Motor neuron (in vitro differentiated cells): ENCODE results near the gene RANBP9. TPM values are rescaled to one million over a fixed set of nuclear protein-coding genes. Genes with fewer than 3 reads are reported as not detected.

Experiments
- ATAC-seq, 8 experiments: fragments of 200-7000 bp; cut with Tn5 transposase; replicated peaks in 6 of 8; 2 replicates each; pipeline ENCODE4 v1.8.0; 2021; ENCODE audit warnings: mild to moderate bottlenecking in 8 of 8, moderate library complexity in 8 of 8
- H3K27ac ChIP-seq, 2 donors: fragments of 250-450 bp; sonication (Bioruptor Pico); 2 replicates each; pipeline ENCODE4 v1.9.0; 2021; ENCODE audit warnings: antibody characterized with exemption in 2 of 2, mild to moderate bottlenecking in 2 of 2, moderate library complexity in 1 of 2
- H3K4me1 ChIP-seq, 2 donors: fragments of 250-450 bp; sonication (Bioruptor Pico); replicated peaks in 1 of 2; 2 replicates each; pipeline ENCODE4 v1.6.1; 2021; ENCODE audit warnings: antibody characterized with exemption in 2 of 2, mild to moderate bottlenecking in 2 of 2, moderate library complexity in 1 of 2
- H3K4me3 ChIP-seq, 5 donors: fragments of 250-450 bp; sonication (Bioruptor Pico); 2 replicates each; pipeline ENCODE4 v1.9.0; 2021; ENCODE audit warnings: antibody characterized with exemption in 5 of 5, mild to moderate bottlenecking in 5 of 5, moderate library complexity in 4 of 5
- WGBS, 10 experiments: fragments of 450-650 bp; shearing (Covaris generic); methylation state at CpG; one replicate each; pipeline ENCODE4 v1.0.0; 2022; 5-methylcytosine and 5-hydroxymethylcytosine counted together
- in situ Hi-C, 9 experiments: fragments of 400-800 bp; cut with MboI; loops; one replicate each; pipeline ENCODE4 v1.15.0; 2021; ENCODE audit warnings: low sequenced_read_pairs in 9 of 9, low pct_unique_long_range_greater_than_20kb in 2 of 9; ENCODE audit not compliant: unreplicated experiment in 9 of 9
- total RNA-seq, 8 experiments: library from RNA; unstranded; fragments of 300-600 nt; gene quantifications; 2 replicates each; pipeline versions ENCODE4 v1.2.3 to v1.2.4, GENCODE V29; 2022

Gene RANBP9
- total RNA-seq, 8 experiments from 2014 or later, result 23.4 to 47.8 (median 37.9) TPM

DNA sequence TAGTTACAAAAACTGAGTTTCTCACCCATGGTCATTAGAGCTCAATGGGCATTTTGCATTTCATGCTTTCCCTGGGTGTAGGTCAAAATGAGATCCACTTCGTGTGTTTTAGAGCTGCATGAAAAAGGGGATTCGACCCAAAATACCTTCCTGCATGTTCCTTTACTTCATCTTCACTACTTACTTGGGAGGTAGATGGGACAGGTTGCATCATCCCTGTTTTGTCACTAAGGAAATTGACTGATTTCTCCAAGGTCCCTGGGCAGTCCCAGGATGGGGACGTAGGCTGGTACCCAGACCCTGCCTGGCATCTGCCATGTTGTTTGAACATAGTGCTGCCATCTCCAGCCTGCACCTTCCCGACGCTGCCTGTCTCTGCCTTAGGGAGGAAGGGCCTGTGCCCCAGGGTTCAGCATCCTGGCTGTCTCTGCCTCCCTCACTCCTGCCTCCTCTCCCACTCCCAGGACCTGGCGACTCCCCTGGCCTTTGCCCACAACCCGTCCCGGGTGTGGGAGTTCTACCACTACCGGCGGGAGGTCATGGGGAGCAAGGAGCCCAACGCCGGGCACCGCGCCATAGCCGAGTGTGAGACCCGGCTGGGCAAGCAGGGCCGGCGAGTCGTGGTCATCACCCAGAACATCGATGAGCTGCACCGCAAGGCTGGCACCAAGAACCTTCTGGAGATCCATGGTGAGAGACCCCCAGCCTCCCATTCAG is 120.3 kb downstream of the RANBP9 start:
- no peak overlapping the region for H3K27ac ChIP-seq
- no peak overlapping the region for H3K4me3 ChIP-seq
- WGBS, 10 experiments, result 79 to 100% (median 100%) methylated on average over 1 to 3 of the region's 21 CpGs; no CpG with 5 or more reads in 5 of the 10 experiments
- no peaks in the 10 kb centered on the region for H3K4me1 ChIP-seq
- in situ Hi-C loops, result no loop called here
- ATAC-seq, result no peak

DNA sequence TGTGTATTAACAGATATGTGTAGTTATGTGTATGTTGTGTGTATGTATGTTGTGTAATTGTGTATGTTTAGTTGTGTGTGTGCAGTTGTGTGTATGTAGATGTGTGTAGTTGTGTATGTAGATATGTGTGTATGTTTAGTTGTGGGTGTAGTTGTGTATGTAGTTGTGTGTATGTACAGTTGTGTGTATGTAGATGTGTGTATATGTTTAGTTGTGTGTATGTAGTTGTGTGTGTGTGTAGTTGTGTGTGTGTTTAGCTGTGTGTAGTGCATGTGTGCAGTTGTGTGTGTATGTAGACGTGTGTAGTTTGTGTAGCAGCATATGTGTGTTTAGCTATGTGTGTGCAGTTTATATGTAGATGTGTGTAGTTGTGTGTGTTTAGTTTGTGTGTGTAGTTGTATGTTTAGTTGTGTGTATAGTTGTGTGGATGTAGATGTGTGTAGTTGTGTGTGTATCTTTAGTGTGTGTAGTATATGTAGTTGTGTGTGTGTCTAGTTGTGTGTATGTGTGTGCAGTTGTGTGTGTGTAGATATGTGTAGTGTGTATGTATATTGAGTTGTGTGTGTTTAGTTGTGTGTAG is 121.0 kb downstream of the RANBP9 start:
- ATAC-seq, result no peak
- Histone ChIP-seq H3K27ac (no peak overlapping the region), H3K4me3 (no peak overlapping the region), H3K4me1 (no peaks in the 10 kb centered on the region)
- WGBS, 10 experiments, result no CpG with 5 or more reads among the region's 1 CpG
- in situ Hi-C loops, result no loop called here

DNA sequence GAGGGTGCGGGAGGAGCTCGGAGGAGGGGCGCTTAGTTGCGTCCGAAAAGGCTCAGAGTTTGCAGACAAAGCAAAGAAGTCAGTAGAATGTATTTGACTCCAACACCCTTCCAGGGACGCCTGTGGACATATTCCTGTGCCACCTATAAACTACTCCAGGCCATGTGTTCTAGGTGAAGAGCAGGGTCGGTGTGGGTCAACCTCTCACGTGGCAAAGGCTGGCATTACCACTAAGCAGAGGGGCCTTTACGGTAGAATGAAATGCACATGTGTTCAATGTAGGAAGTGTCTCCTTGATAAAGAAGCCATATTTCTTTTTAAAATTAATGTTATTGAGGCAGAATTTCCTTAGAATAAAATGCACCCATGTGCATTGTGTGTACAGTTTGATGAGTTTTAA is 121.8 kb downstream of the RANBP9 start:
- no peak overlapping the region for H3K4me3 ChIP-seq
- H3K4me1 ChIP-seq, result no peaks in the 10 kb centered on the region
- 79 to 100% (median 94%) methylated on average over 1 to 7 of the region's 9 CpGs; no CpG with 5 or more reads in 4 of the 10 experiments for WGBS, 10 experiments
- no peak for ATAC-seq
- no peak overlapping the region for H3K27ac ChIP-seq
- in situ Hi-C loops, result no loop called here

DNA sequence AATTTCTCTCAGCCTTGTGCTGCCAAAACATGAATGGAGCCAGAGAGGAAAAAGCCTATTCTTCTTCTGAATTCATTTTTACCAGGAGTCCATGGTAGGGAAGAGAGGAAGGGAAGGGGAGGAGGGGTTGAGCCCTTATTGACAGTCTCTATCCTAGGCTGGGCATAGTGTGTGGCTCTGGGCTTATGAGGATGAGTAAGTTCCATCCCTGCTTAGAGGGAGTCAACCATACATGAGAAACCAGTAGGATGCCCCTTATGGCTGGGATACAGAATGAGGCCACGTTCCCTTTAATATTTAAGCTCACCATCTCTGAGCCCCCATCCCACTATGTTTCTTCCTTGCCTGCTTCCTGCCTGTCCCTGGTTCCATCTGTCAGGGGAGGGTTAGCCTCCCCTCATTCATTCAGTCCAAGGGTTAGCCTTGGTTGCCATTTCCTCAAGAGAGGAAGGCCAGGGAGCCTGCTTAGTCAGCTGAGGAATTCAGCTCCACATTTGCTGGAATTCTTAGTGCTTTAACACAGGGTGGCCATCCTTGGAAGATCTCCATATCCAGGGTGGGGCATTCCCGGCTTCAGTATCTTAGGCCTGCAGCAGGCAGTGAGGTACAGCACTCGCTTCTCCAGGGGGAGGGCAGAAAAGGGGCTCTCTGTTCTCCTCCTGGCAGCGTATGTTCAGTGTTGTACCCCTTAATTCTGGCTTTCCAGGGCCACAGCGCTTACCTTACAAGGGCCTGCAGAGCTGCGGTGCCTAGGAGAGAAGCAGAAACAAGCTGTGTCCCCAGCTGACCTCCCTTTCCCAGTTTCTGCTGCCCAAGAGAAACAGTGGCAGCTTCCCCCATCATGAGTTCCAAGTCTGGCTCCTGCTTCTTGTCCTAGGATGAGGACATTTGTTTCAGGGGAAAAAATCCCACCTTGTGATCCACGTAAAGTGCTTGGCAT is 124.8 kb downstream of the RANBP9 start:
- Histone ChIP-seq H3K27ac (no peak overlapping the region), H3K4me1 (no peaks in the 10 kb centered on the region), H3K4me3 (no peak overlapping the region)
- WGBS, 10 experiments, result 50 to 100% (median 91%) methylated on average over 1 to 3 of the region's 7 CpGs; no CpG with 5 or more reads in 4 of the 10 experiments
- ATAC-seq, result peak in 2 of 8 experiments; percentile 90 to 99
- in situ Hi-C loops, result no loop called here

DNA sequence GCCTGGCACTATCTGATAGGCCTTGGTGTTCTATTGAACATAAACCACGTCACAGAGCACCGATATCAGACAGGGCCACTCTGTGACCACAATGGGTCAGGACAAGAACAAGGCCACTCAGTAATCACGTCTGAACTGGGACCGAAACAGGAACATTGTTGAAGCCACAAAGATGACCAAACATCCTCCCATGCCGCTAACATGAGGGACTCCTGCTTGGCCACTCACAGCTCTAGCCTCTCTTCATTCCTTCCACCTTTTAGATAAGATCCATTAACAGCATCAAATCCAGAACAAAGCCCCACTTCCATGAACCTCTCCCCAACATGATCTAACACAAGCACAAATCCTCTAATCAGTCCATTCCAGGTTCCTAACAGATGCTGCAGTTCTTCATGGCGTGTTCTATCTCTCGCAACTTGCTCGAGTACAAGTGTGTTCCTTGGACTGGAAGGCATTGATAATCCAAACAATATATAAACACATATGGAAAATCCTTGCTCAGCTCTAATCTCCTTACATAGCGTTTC is 129.9 kb downstream of the RANBP9 start:
- in situ Hi-C loops, result no loop called here
- 80 to 100% (median 93%) methylated on average over 2 to 9 of the region's 9 CpGs for WGBS, 10 experiments
- no peak for ATAC-seq

DNA sequence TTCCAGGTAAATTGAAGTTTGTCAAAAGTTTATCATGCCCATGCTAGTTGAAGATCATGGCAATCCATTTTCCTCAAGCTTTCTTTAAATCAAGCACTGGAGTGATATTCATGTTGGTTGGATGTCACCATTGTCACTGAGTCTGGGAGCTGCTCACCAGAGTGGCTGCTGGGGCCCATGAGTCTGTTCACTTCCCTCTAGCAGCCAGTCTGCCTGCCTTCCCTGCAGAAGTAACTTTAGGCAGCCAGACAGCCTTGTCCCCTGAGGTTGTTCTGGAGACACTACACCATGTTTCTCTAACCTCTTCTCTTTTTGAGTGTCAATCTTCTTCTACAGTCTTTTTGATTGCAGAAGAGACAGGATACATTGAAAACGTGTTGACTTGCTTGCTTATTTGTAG is 131.7 kb downstream of the RANBP9 start:
- H3K27ac ChIP-seq, result no peak overlapping the region
- peaks cover 0 to 3% of the 10 kb centered on the region in 2 donors for H3K4me1 ChIP-seq
- H3K4me3 ChIP-seq, result no peak overlapping the region
- ATAC-seq, result no peak
- in situ Hi-C loops, result loop anchor here in 1 of 9 experiments (10.0 kb wide), 1 partner anchor 235 kb away; no protein-coding TSS in a partner anchor
- 0 to 71% (median 50%) methylated on average over 1 of the region's 1 CpG; no CpG with 5 or more reads in 3 of the 10 experiments for WGBS, 10 experiments

More for the DNA sequence above, 129.9 kb downstream of the RANBP9 start:
- H3K4me3 ChIP-seq, result no peak overlapping the region
- H3K27ac ChIP-seq, result no peak overlapping the region
- H3K4me1 ChIP-seq, result no peaks in the 10 kb centered on the region

DNA sequence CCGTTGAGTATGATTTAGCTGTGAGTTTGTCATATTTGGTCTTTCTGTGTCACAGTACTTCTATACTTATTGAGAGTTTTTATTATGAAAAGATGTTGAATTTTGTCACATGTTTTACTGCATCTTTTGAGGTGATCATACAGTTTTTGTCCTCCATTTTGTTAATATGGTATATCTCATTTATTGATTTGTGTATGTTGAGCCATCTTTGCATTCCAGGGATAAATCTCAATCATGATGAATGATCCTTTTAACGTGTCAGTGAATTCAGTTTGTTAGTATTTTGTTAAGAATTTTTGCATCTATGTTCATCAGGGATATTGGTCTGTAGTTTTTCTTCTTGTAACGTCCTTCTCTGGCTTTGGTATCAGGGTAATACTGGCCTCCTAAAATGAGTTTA is 133.7 kb downstream of the RANBP9 start:
- WGBS, 10 experiments, result 64 to 100% (median 99%) methylated on average over 1 to 3 of the region's 3 CpGs
- in situ Hi-C loops, result loop anchor here in 1 of 9 experiments (10.0 kb wide), 1 partner anchor 233 kb away; no protein-coding TSS in a partner anchor

DNA sequence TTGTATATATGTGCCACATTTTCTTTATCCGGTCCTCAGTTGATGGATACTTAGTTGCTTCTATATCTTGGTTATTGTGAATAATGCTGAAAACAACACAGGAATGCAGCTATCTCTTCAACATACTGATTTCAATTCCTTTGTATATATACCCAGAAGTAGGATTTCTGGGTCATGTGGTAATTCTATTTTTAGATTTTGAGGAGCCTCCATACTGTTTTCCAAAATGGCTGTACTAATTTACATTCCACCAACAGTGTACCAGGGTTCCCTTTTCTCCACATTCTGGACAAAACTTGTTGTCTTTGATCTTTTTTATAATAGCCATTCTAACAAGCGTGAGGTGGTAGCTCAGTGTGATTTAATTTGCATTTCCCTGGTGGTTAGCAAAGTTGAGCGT is 135.6 kb downstream of the RANBP9 start:
- Histone ChIP-seq H3K4me3 (no peak overlapping the region), H3K27ac (no peak overlapping the region), H3K4me1 (peaks cover 5 to 6% of the 10 kb centered on the region in 2 donors)
- ATAC-seq, result no peak
- WGBS, 10 experiments, result 87 to 100% (median 93%) methylated on average over 2 to 3 of the region's 3 CpGs; no CpG with 5 or more reads in 1 of the 10 experiments
- in situ Hi-C loops, result loop anchor here in 1 of 9 experiments (10.0 kb wide), 1 partner anchor 231 kb away; no protein-coding TSS in a partner anchor

More for the DNA sequence above, 133.7 kb downstream of the RANBP9 start:
- no peak overlapping the region for H3K27ac ChIP-seq
- H3K4me1 ChIP-seq, result peaks cover 5 to 6% of the 10 kb centered on the region in 2 donors
- no peak for ATAC-seq
- H3K4me3 ChIP-seq, result no peak overlapping the region

DNA sequence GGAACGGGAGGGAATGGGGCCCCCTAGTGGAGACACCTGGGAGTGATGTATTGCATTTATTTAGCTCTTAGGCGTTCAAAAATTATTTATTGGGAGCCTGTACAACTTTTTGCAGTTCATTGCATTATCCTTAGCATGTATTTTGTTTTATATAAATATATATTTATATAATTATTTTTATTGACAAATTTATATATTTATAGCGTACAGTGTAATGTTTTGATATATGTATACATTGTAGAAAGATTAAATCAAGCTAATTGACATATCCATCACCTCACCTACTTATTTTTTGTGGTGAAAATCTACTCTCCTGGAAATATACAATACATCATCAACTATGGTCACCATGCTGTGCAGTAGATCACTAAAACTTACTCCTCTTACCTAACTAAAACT is 136.3 kb downstream of the RANBP9 start:
- in situ Hi-C loops, result loop anchor here in 1 of 9 experiments (10.0 kb wide), 1 partner anchor 231 kb away; no protein-coding TSS in a partner anchor
- Histone ChIP-seq H3K4me3 (peak overlapping the region; percentile 56 to 78 (median 67)), H3K4me1 (peaks cover 5 to 6% of the 10 kb centered on the region in 2 donors), H3K27ac (peak overlapping the region in 1 of 2 donors; percentile 64)
- 0 to 60% (median 29%) methylated on average over 1 to 3 of the region's 3 CpGs; no CpG with 5 or more reads in 1 of the 10 experiments for WGBS, 10 experiments
- no peak for ATAC-seq

DNA sequence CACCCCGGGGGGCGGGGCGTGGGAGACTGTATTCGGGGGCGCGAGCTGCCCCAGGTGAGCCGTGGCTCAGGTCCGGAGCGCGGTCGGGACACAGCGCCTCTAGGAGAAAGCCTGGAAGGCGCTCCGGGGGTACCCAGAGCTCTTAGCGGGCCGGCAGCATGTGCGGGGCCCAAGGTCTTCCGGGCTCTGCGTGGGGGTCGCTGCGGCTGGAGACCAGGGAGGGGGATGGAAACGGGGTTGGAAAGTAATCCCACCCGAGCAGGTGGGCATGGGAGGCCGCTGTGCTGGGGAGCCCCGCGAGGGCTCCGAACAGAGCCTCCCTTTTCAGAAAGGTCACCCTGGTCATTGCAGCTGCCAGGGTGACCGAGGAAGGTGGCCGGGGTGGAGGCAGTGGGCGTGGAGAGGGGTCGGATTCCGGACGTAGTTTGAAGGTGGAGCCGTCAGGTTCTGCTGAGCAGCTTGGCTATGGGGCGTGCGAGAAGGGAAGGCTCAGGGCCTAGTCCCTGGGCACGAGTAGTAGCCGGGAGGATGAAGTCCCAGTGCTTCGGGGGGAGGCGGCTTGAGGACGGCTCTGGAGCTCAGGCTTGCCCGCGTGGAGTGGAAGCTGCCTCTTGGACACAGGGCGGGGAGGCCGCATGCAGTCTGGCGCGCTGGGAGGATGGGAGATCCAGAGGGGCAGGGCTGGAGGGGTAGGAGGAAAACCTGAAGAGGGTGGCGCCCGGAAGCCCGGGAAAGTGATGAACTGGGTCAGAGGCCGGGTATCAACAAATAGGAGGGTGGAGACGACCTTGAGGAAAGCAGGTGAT is 136.9 kb downstream of the RANBP9 start, which contains the start of gene SIRT5:
TSS of gene SIRT5 (plus strand) at position 31 of the 806 bp plus-strand sequence. CDS start 9,510 bp downstream, outside the sequence.
- peak; percentile 44 to 83 (median 58) for ATAC-seq
- Histone ChIP-seq H3K4me1 (peaks cover 5 to 6% of the 10 kb centered on the region in 2 donors), H3K27ac (peak within 1 kb of the TSS; percentile 64 to 81), H3K4me3 (peak within 1 kb of the TSS; percentile 56 to 78 (median 67))
- in situ Hi-C loops, result loop anchor here in 3 of 9 experiments (10.0 to 25.0 kb wide), 2 partner anchors 230 to 237 kb away; partner anchors contain the start of gene TBC1D7 (in 2 of the 3)
- WGBS, 10 experiments, result 0 to 2% (median 0%) methylated on average over 1 to 14 of the region's 52 CpGs; no CpG with 5 or more reads in 1 of the 10 experiments

DNA sequence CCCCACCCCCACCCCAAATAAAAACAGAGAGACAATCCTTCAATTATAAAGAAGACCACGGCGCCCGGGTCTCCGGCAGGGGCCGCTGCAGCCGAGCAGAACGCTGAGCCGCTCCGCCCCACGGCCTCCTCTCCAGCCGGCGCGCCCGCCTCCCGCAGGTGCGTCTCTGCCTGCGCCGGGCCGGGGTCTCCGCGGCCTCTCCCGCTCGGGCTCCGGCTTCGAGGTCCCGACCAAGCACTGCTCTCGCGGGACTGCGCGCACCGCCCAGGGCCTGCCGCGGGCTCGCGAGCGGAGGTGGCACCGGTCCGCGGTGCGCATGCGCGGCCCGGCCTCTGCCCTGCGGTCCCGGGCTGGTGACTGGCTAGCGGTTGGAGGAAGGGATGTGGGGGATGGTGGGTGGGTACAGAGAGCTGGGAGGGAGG is 137.5 kb downstream of the RANBP9 start:
- H3K4me1 ChIP-seq, result peaks cover 5 to 6% of the 10 kb centered on the region in 2 donors
- ATAC-seq, result peak; percentile 73 to 96 (median 90)
- no CpG with 5 or more reads among the region's 46 CpGs for WGBS, 10 experiments
- H3K4me3 ChIP-seq, result peak overlapping the region; percentile 56 to 78 (median 67)
- in situ Hi-C loops, result loop anchor here in 3 of 9 experiments (10.0 to 25.0 kb wide), 2 partner anchors 229 to 237 kb away; partner anchors contain the start of gene TBC1D7 (in 2 of the 3)
- peak overlapping the region; percentile 64 to 81 for H3K27ac ChIP-seq
